Astrocyte (in vitro differentiated cells and primary cell): ENCODE data around the gene CCDC137. TPM values are rescaled to one million over a fixed set of nuclear protein-coding genes. Genes with fewer than 3 reads are reported as not detected.
A peak's percentile ranks its signal among the peaks of the same experiment; 100 is the strongest.

Source experiments
- DNase-seq: peaks from one replicate; pipeline ENCODE4 v3.0.0-alpha.2; 2010; ENCODE audit warnings: low read depth
- FAIRE-seq: peaks from 2 replicates; lab custom pipeline; 2011; peaks lifted over from hg19 to GRCh38; lab: Jason Lieb, UNC
- H2AFZ ChIP-seq: 2 replicates; pipeline ENCODE4 v1.6.0; 2012; ENCODE audit warnings: low read depth, low read length, inconsistent platforms
- H3K27ac ChIP-seq: 2 replicates; pipeline ENCODE4 v1.5.1; 2011; ENCODE audit warnings: low read depth, low read length, inconsistent platforms
- H3K27me3 ChIP-seq: 2 replicates; pipeline ENCODE4 v1.6.0; 2011; ENCODE audit warnings: low read length, inconsistent platforms; ENCODE audit not compliant: insufficient read depth
- H3K36me3 ChIP-seq: 2 replicates; pipeline ENCODE4 v1.5.1; 2011; ENCODE audit warnings: low read length, inconsistent platforms; ENCODE audit not compliant: insufficient read depth
- H3K4me1 ChIP-seq: 2 replicates; pipeline ENCODE4 v1.5.1; 2011; ENCODE audit warnings: low read length, inconsistent platforms; ENCODE audit not compliant: insufficient read depth
- H3K4me2 ChIP-seq: 2 replicates; pipeline ENCODE4 v1.6.0; 2012; ENCODE audit warnings: low read length, inconsistent platforms
- H3K4me3 ChIP-seq: 2 replicates; pipeline ENCODE4 v1.5.1; 2011; ENCODE audit warnings: low read depth, mild to moderate bottlenecking, low read length, inconsistent platforms; ENCODE audit not compliant: insufficient read depth
- H3K79me2 ChIP-seq: 2 replicates; pipeline ENCODE4 v1.6.0; 2012; ENCODE audit warnings: mild to moderate bottlenecking, low read length, inconsistent platforms; ENCODE audit not compliant: insufficient read depth
- H3K9ac ChIP-seq: 2 replicates; pipeline ENCODE4 v1.6.0; 2012; ENCODE audit warnings: mild to moderate bottlenecking, low read length, inconsistent platforms
- H3K9me3 ChIP-seq: 2 replicates; pipeline ENCODE4 v1.5.1; 2012; ENCODE audit warnings: low read depth, mild to moderate bottlenecking, low read length, inconsistent platforms; ENCODE audit not compliant: insufficient read depth
- H4K20me1 ChIP-seq: 2 replicates; pipeline ENCODE4 v1.6.0; 2012; ENCODE audit warnings: low read length, inconsistent platforms; ENCODE audit not compliant: insufficient read depth
- H3K27ac Mint-ChIP-seq: one replicate; pipeline ENCODE4 v1.8.0; 2021; ENCODE audit warnings: mild to moderate bottlenecking, mixed read lengths; ENCODE audit not compliant: unreplicated experiment
- H3K27me3 Mint-ChIP-seq: one replicate; pipeline ENCODE4 v1.8.0; 2021; ENCODE audit warnings: low read depth, mixed read lengths; ENCODE audit not compliant: unreplicated experiment
- H3K36me3 Mint-ChIP-seq: one replicate; pipeline ENCODE4 v1.8.0; 2021; ENCODE audit warnings: low read depth, mixed read lengths; ENCODE audit not compliant: unreplicated experiment
- H3K4me1 Mint-ChIP-seq: one replicate; pipeline ENCODE4 v1.8.0; 2021; ENCODE audit warnings: low read depth, mixed read lengths; ENCODE audit not compliant: unreplicated experiment
- H3K4me3 Mint-ChIP-seq: one replicate; pipeline ENCODE4 v1.8.0; 2021; ENCODE audit warnings: mild to moderate bottlenecking, moderate library complexity, mixed read lengths; ENCODE audit not compliant: unreplicated experiment
- H3K9me3 Mint-ChIP-seq: one replicate; pipeline ENCODE4 v1.8.0; 2021; ENCODE audit warnings: mild to moderate bottlenecking, mixed read lengths; ENCODE audit not compliant: unreplicated experiment
- EZH2 ChIP-seq: IDR thresholded peaks from 2 replicates; pipeline ENCODE4 v1.6.1; 2012; ENCODE audit warnings: mild to moderate bottlenecking, low read length, inconsistent platforms; ENCODE audit not compliant: insufficient read depth
- total RNA-seq: library from RNA; stranded (reverse); gene quantifications from 2 replicates; pipeline ENCODE4 v1.2.1, GENCODE V29; 2021
- TF ChIP-seq, protein P1 (sequence below): IDR thresholded peaks from 2 replicates; pipeline ENCODE4 v1.5.1; 2011; ENCODE audit warnings: low read depth, mild to moderate bottlenecking, inconsistent platforms, low read length, moderate library complexity; ENCODE audit not compliant: insufficient read depth

The CCDC137 gene
- total RNA-seq, 1 donor from 2014 or later = 29.4 TPM

DNA sequence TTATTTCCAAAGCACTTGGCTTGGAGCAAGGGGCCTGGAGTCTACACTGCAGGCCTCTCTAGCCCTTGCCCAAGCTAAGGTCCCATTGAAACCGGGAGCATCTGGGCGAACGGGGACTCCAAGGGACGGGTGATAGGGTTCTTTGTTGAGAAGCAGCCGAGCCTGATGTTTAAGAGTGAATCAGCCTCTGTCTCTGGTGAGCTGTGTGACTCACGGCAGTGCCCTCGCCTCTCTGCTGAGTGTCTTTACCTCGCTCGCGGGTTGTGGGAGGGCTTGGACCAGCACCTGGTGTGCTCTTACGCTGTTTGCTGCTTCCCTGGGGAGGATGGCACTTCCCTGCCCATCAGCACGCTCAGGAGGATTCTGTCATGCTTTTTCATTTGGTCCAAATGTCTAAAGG lies 18.6 kb downstream of the CCDC137 start:
- H3K4me2 ChIP-seq = peak overlapping the region; percentile 97
- peak overlapping the region; percentile 93 for H3K27ac Mint-ChIP-seq
- FAIRE-seq (no peak), DNase-seq (peak; percentile 66)
- H3K27me3 Mint-ChIP-seq = no peaks in the 10 kb centered on the region
- H3K36me3 ChIP-seq = peaks cover 20% of the 10 kb centered on the region
- TF ChIP-seq, protein P1, sequence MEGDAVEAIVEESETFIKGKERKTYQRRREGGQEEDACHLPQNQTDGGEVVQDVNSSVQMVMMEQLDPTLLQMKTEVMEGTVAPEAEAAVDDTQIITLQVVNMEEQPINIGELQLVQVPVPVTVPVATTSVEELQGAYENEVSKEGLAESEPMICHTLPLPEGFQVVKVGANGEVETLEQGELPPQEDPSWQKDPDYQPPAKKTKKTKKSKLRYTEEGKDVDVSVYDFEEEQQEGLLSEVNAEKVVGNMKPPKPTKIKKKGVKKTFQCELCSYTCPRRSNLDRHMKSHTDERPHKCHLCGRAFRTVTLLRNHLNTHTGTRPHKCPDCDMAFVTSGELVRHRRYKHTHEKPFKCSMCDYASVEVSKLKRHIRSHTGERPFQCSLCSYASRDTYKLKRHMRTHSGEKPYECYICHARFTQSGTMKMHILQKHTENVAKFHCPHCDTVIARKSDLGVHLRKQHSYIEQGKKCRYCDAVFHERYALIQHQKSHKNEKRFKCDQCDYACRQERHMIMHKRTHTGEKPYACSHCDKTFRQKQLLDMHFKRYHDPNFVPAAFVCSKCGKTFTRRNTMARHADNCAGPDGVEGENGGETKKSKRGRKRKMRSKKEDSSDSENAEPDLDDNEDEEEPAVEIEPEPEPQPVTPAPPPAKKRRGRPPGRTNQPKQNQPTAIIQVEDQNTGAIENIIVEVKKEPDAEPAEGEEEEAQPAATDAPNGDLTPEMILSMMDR = no peak
- TF ChIP-seq EZH2 = no peak
- H3K4me3 Mint-ChIP-seq = peak overlapping the region; percentile 93
- H3K27me3 ChIP-seq = no peaks in the 10 kb centered on the region
- peaks cover 14% of the 10 kb centered on the region for H3K4me1 Mint-ChIP-seq
- H3K36me3 Mint-ChIP-seq = peaks cover 14% of the 10 kb centered on the region
- no peaks in the 10 kb centered on the region for H3K9me3 ChIP-seq
- H3K27ac ChIP-seq = peak overlapping the region; percentile 95
- H2AFZ ChIP-seq = no peak overlapping the region
- H3K4me1 ChIP-seq = peaks cover 29% of the 10 kb centered on the region
- peak overlapping the region; percentile 93 for H3K9ac ChIP-seq
- peaks cover 75% of the 10 kb centered on the region for H4K20me1 ChIP-seq
- H3K79me2 ChIP-seq = peaks cover 97% of the 10 kb centered on the region
- H3K9me3 Mint-ChIP-seq = no peaks in the 10 kb centered on the region
- peak overlapping the region; percentile 79 for H3K4me3 ChIP-seq

DNA sequence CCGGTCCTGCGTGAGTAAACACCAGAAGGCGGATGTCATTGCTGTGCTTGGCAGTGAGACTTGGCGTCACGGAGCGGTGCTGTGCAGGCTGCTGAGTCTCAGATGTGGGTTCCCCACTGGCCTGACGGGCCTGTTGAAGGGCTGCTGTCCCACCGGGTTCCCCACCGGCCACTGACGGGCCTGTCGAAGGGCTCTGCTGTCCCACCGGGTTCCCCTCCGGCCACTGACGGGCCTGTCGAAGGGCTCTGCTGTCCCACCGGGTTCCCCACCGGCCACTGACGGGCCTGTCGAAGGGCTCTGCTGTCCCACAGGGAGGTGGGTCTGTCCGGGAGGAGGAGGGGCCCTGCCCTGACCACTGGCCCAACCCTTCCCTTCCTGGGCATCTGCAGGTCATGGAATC lies 20.1 kb downstream of the CCDC137 start:
- H3K4me2 ChIP-seq = no peak overlapping the region
- TF ChIP-seq, protein P1 = no peak
- no peak for TF ChIP-seq EZH2
- peaks cover 22% of the 10 kb centered on the region for H3K36me3 ChIP-seq
- H3K4me1 ChIP-seq = peaks cover 29% of the 10 kb centered on the region
- H3K27me3 ChIP-seq = no peaks in the 10 kb centered on the region
- no peak for DNase-seq
- Mint-ChIP-seq H3K27ac (no peak overlapping the region), H3K4me3 (peak overlapping the region; percentile 57), H3K36me3 (peaks cover 16% of the 10 kb centered on the region), H3K4me1 (peaks cover 14% of the 10 kb centered on the region), H3K27me3 (no peaks in the 10 kb centered on the region), H3K9me3 (no peaks in the 10 kb centered on the region)
- H2AFZ ChIP-seq = no peak overlapping the region
- no peaks in the 10 kb centered on the region for H3K9me3 ChIP-seq
- no peak overlapping the region for H3K27ac ChIP-seq
- FAIRE-seq = no peak
- peaks cover 85% of the 10 kb centered on the region for H4K20me1 ChIP-seq
- peaks cover 98% of the 10 kb centered on the region for H3K79me2 ChIP-seq
- no peak overlapping the region for H3K4me3 ChIP-seq
- peak overlapping the region; percentile 93 for H3K9ac ChIP-seq

DNA sequence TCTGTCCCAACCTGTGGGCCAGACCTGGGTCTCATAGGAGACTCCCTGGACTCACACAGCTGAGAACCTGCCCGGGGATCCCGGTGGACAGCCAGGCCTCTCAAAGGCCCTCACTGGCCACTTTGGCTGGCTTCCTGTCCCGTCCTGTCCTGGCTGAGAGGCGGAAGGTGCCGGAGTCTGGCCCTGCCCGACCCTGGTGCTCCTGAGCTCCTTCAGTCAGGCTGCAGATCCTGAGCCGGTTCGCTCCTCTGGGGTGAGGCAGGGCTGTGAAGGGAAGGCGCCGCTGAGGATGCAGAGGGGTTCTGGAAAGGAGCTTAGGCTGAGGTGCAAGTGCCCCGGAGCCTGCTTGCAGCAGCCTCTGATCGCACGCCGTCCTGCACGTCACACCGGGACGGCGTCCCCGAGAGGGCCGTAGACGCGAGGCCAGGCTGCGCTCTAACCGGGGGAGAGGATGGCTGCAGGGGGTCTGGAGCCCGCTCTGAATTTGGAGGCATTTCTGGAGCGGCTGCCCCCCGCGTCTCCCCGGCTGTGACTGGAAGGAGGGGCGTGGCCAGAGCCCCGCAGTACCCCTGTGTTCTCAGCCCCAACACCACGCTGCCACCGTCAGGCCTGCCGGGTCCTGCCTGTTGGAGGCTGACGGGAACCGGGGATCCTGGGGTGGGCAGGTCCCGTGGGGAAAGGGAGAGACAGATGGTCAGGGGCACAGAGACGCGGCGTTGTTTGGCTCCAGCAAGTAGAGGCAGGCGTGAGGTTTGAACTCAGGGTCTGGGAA lies 21.4 kb downstream of the CCDC137 start:
- H3K9me3 ChIP-seq = no peaks in the 10 kb centered on the region
- H3K9ac ChIP-seq = no peak overlapping the region
- no peak overlapping the region for H3K4me2 ChIP-seq
- Mint-ChIP-seq H3K4me1 (peaks cover 8% of the 10 kb centered on the region), H3K9me3 (no peaks in the 10 kb centered on the region), H3K36me3 (peaks cover 16% of the 10 kb centered on the region), H3K27ac (no peak overlapping the region), H3K4me3 (no peak overlapping the region), H3K27me3 (no peaks in the 10 kb centered on the region)
- H3K36me3 ChIP-seq = peaks cover 26% of the 10 kb centered on the region
- peaks cover 96% of the 10 kb centered on the region for H3K79me2 ChIP-seq
- no peak overlapping the region for H2AFZ ChIP-seq
- no peak for TF ChIP-seq EZH2
- TF ChIP-seq, protein P1 = no peak
- no peak for FAIRE-seq
- peaks cover 16% of the 10 kb centered on the region for H3K4me1 ChIP-seq
- no peak for DNase-seq
- H4K20me1 ChIP-seq = peaks cover 86% of the 10 kb centered on the region
- H3K4me3 ChIP-seq = no peak overlapping the region
- H3K27ac ChIP-seq = no peak overlapping the region
- no peaks in the 10 kb centered on the region for H3K27me3 ChIP-seq
